DLD1 (cell line): ENCODE measurements around the gene MARS1.

Source experiments
- in situ Hi-C: cut with HindIII; loops from 2 replicates; pipeline ENCODE4 v1.10.0; 2017; ENCODE audit warnings: low sequenced_read_pairs

MARS1 gene

GRCh38 chr12:57526477-57527126 lies 38.7 kb downstream of the MARS1 start:
- in situ Hi-C loops = no loop called here

GRCh38 chr12:57527184-57527583 lies 39.3 kb downstream of the MARS1 start:
- in situ Hi-C loops = no loop called here

GRCh38 chr12:57528176-57528575 lies 40.3 kb downstream of the MARS1 start:
- in situ Hi-C loops = no loop called here

GRCh38 chr12:57528831-57529555 lies 41.1 kb downstream of the MARS1 start:
- in situ Hi-C loops = no loop called here

- in situ Hi-C loops = no loop called here
These were observed 42.0 kb downstream of the MARS1 start for GRCh38 chr12:57529831-57530230.

GRCh38 chr12:57530396-57531142 lies 42.7 kb downstream of the MARS1 start:
- in situ Hi-C loops = no loop called here

- in situ Hi-C loops = no loop called here
These were observed 44.0 kb downstream of the MARS1 start for GRCh38 chr12:57531836-57532235.

GRCh38 chr12:57533108-57533507 lies 45.2 kb downstream of the MARS1 start:
- in situ Hi-C loops = no loop called here

GRCh38 chr12:57534250-57534649 lies 46.4 kb downstream of the MARS1 start:
- in situ Hi-C loops = no loop called here

- in situ Hi-C loops = no loop called here
These were observed 47.2 kb downstream of the MARS1 start for GRCh38 chr12:57534991-57535543.

GRCh38 chr12:57535764-57536596 lies 48.1 kb downstream of the MARS1 start:
- in situ Hi-C loops = no loop called here

- in situ Hi-C loops = no loop called here
These were observed 48.7 kb downstream of the MARS1 start for GRCh38 chr12:57536597-57536942.

GRCh38 chr12:57539134-57539768 lies 51.4 kb downstream of the MARS1 start:
- in situ Hi-C loops = no loop called here

GRCh38 chr12:57541001-57541400 lies 53.1 kb downstream of the MARS1 start:
- in situ Hi-C loops = no loop called here

GRCh38 chr12:57541717-57542116 lies 53.8 kb downstream of the MARS1 start:
- in situ Hi-C loops = no loop called here

GRCh38 chr12:57543581-57543980 lies 55.7 kb downstream of the MARS1 start:
- in situ Hi-C loops = no loop called here

GRCh38 chr12:57545809-57546437 lies 58.1 kb downstream of the MARS1 start:
- in situ Hi-C loops = no loop called here

GRCh38 chr12:57546438-57547287 lies 58.8 kb downstream of the MARS1 start, which contains the start of gene DCTN2:
TSS of gene DCTN2 (minus strand) at chr12:57547192. CDS start at chr12:57547063, 129 bp downstream.
- in situ Hi-C loops = no loop called here
